ENCODE measurements around the gene MCF2L. TPM values are rescaled to one million over a fixed set of nuclear protein-coding genes. Genes with fewer than 3 reads are reported as not detected.

Gene MCF2L
- total RNA-seq, 4 donors from 2014 or later, result 18.4 to 173 (median 57.6) TPM

DNA sequence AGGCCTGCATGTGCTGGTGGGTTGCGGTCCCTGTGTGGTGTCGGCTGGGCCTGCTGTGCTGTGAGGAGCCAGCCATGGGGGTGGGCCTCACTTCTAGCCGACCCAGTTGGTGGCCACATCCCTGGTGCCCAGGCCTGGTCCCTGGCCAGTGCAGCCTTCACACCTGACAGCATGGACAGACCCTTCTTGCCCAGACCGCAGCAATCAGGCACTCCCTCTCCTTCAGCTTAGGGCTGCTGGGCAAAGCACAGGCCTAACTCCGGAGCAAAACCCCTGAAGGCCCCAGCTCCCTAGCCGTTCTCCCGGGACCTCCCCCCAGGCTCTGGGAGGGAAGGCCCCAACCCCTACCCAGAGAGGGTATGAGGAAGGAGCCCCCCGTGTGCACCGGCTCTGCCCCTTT is 6.6 kb upstream of the MCF2L start:
- TF ChIP-seq, protein P1, sequence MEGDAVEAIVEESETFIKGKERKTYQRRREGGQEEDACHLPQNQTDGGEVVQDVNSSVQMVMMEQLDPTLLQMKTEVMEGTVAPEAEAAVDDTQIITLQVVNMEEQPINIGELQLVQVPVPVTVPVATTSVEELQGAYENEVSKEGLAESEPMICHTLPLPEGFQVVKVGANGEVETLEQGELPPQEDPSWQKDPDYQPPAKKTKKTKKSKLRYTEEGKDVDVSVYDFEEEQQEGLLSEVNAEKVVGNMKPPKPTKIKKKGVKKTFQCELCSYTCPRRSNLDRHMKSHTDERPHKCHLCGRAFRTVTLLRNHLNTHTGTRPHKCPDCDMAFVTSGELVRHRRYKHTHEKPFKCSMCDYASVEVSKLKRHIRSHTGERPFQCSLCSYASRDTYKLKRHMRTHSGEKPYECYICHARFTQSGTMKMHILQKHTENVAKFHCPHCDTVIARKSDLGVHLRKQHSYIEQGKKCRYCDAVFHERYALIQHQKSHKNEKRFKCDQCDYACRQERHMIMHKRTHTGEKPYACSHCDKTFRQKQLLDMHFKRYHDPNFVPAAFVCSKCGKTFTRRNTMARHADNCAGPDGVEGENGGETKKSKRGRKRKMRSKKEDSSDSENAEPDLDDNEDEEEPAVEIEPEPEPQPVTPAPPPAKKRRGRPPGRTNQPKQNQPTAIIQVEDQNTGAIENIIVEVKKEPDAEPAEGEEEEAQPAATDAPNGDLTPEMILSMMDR (IDR thresholded peaks at IDR 0.05; ENCODE audit: low read depth), result no peak

DNA sequence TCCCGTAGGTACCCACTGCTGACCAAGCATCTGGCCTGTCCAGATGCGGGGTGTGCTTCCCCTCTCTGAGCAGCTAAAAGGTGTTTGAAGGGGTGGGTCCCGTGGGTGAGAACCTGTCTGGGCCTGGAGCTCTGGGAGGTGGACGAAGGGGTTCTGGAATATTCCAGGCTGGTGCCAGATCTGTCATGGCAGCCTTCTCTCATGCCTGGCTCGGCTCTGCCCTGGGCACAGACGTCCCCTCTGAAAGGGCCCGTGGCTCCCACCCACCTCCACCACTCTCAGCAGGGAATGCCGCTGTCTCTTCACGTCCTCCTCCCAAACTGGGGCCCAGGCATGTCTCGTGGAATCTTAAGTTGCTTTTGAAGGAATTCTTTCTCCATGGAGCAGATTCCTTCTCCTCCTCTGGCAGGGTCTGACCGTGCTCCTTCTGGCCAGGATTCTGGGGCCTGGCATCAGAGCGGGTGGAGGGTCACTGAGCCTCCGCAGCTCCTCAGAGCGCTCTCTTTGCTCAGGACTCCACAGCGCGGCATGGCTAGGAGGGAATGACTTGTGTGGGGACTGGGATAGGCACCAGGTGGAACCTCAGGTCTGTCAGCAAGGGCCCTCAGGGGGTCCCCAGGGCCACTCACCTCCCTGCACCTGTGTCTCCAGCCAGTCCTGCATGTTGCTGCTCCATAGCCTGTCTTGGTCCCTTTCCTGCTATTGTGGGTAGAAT is 5.9 kb upstream of the MCF2L start:
- TF ChIP-seq, protein P1 (IDR thresholded peaks at IDR 0.05; ENCODE audit: low read depth), result no peak

DNA sequence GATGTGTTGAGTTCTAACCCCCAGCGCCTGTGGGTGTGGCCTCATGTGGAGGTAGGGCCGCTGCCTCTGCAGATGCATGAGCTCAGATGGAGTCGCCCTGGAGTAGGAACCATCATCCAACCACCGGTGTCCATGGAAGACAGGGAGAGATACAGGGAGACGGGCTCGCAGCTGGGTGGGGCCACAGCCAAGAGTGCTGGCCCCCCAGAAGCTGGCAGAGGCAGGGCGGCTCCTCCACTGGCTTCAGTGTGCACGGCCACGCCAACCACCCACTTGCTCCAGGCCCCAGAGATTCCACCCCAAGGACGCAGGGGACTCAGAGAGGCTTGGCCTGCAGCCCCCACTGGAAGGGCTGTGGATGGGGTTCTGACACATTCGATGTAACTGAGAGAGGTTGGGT is 5.4 kb upstream of the MCF2L start:
- TF ChIP-seq, protein P1 (IDR thresholded peaks at IDR 0.05; ENCODE audit: low read depth), result no peak

DNA sequence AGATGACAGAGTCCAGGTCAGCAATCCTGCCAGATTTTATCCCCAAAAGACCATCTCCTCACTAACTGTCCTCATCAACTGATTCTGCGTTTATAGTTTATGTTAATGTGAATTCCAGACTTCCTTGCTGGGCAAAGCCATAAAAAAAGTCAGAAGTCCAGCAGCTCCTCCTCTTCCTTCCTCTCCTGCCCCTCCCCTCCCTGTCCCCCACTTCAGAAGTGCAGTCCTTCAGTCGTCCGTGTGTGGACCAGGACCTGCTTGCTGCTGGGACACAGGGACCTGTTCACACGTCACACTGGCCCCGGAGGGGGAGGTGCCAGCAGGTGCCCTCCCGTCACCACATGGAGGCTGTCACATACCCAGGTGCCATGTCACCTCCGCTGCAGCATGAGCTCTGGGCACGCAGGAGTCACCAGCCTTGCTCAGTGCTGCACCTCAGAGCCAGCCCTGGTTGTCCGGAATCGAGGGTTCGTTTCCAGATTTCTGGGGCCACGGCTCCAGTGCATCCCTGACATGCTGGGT is 4.0 kb upstream of the MCF2L start:
- TF ChIP-seq, protein P1 (IDR thresholded peaks at IDR 0.05; ENCODE audit: low read depth), result no peak

DNA sequence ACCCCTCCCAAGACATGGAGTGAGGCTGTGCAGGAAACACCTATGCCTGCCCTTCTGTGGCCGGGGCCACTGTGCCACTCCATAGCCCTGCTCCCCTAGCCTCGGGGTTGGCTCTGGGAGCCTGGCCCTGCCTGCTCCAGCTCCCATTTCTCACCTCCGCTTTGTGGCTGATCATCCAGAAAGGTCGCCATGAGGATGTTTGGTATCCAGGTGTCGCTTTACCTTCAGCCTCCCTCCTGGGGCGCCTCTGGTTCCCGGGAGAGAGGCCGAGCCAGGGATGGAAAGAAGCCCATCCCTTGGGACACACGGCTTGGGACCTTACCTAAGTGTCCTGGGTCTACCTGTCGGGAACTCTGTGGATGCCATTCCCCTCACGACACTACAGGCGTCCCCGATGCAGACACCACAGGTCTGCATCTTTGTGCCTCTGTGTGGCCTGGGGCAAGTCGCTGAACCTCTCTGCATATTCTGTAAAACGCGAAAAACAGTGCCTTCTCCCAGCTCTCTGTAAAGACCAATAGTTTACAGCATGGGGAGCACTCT is 3.4 kb upstream of the MCF2L start:
- TF ChIP-seq, protein P1 (IDR thresholded peaks at IDR 0.05; ENCODE audit: low read depth), result no peak

DNA sequence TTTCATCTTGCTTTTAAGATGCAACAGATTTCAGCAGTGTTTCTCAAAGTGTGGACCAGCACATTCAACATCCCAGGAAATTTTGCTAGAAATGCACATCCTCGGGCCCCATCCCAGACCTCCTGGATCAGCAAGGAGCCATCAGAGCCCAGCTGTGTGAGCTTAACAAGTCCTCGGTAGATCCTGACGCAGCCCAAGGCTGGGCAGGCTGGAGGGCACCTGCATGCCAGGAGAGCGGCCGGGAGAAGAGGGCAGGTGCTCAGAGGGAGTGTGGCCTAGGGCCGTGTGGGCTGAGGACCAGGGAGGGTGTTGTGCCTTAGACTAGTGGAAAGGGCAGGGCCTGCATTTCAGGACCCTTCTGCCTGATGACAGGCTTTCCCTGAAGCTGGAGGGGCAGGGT is 2.2 kb upstream of the MCF2L start:
- TF ChIP-seq, protein P1 (IDR thresholded peaks at IDR 0.05; ENCODE audit: low read depth), result no peak

DNA sequence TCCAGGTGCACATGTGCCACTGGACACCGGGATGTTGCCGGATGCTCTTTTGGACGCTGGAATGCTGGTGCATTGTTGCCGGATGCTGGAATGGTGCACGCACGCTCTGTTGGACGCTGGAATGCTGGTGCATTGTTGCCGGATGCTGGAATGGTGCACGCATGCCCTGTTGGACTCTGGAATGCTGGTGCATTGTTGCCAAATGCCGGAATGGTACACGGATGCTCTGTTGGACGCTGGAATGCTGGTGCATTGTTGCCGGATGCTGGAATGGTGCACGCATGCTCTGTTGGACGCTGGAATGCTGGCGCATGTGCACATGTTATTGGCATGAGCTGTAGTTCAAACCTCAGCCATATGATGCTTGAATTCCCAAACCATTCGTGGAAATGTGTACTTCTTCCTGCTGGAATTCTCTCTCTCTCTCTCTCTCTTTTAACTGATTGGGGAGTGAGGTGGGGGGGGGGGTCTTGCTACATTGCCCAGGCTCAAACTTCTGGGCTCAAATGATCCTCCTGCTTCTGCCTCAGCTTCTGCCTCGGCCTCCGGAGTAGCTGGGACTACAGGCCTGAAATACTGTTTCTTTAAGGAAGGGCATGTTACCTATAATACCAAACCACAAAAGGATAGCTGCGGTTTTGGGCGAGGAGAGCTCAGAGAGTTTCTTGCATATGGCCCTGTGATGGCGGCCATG is 1.2 kb upstream of the MCF2L start:
- TF ChIP-seq, protein P1 (IDR thresholded peaks at IDR 0.05; ENCODE audit: low read depth), result no peak
